ENCODE results near the gene MTMR3.
A peak's percentile ranks its signal among the peaks of the same experiment; 100 is the strongest.

MTMR3 gene

GRCh38 chr22:30026756-30027155 lies 143.8 kb downstream of the MTMR3 start:
- H3K4me3 Mint-ChIP-seq, result no peak overlapping the region
- H3K27ac Mint-ChIP-seq, result peak overlapping the region; percentile 26
- no peaks in the 10 kb centered on the region for H3K9me3 Mint-ChIP-seq
- DNase-seq (ENCODE audit: low spot score in 2 of 2) (no peak), ATAC-seq (no peak)
- H3K36me3 Mint-ChIP-seq, result peaks cover 55% of the 10 kb centered on the region
- H3K4me1 Mint-ChIP-seq, result peaks cover 14% of the 10 kb centered on the region

- no peaks in the 10 kb centered on the region for H3K9me3 Mint-ChIP-seq
- H3K27ac Mint-ChIP-seq, result peak overlapping the region; percentile 26
- peaks cover 14% of the 10 kb centered on the region for H3K4me1 Mint-ChIP-seq
- ATAC-seq (no peak), DNase-seq (ENCODE audit: low spot score in 2 of 2) (no peak)
- no peak overlapping the region for H3K4me3 Mint-ChIP-seq
- peaks cover 51% of the 10 kb centered on the region for H3K36me3 Mint-ChIP-seq
These were observed 144.2 kb downstream of the MTMR3 start for GRCh38 chr22:30027169-30027568.

GRCh38 chr22:30027791-30028190 lies 144.8 kb downstream of the MTMR3 start:
- DNase-seq (ENCODE audit: low spot score in 2 of 2) (no peak), ATAC-seq (no peak)
- Mint-ChIP-seq H3K4me1 (peaks cover 8% of the 10 kb centered on the region), H3K36me3 (peaks cover 47% of the 10 kb centered on the region), H3K9me3 (no peaks in the 10 kb centered on the region), H3K4me3 (no peak overlapping the region), H3K27ac (no peak overlapping the region)

- DNase-seq (ENCODE audit: low spot score in 2 of 2) (no peak), ATAC-seq (no peak)
- Mint-ChIP-seq H3K27ac (peak overlapping the region; percentile 30), H3K4me3 (no peak overlapping the region), H3K36me3 (peaks cover 42% of the 10 kb centered on the region), H3K4me1 (no peaks in the 10 kb centered on the region), H3K9me3 (no peaks in the 10 kb centered on the region)
These were observed 145.8 kb downstream of the MTMR3 start for GRCh38 chr22:30028731-30029130.

- ATAC-seq, result no peak
- no peak overlapping the region for H3K4me3 Mint-ChIP-seq
- H3K27ac Mint-ChIP-seq, result peak overlapping the region; percentile 30
- H3K36me3 Mint-ChIP-seq, result peaks cover 34% of the 10 kb centered on the region
- H3K9me3 Mint-ChIP-seq, result no peaks in the 10 kb centered on the region
- H3K4me1 Mint-ChIP-seq, result no peaks in the 10 kb centered on the region
- DNase-seq (ENCODE audit: low spot score in 2 of 2), result no peak
These were observed 146.5 kb downstream of the MTMR3 start for GRCh38 chr22:30029512-30029911.

- Mint-ChIP-seq H3K4me3 (no peak overlapping the region), H3K27ac (no peak overlapping the region), H3K9me3 (no peaks in the 10 kb centered on the region), H3K4me1 (no peaks in the 10 kb centered on the region), H3K36me3 (peaks cover 26% of the 10 kb centered on the region)
- no peak for DNase-seq (ENCODE audit: low spot score in 2 of 2)
- ATAC-seq, result no peak
These were observed 147.4 kb downstream of the MTMR3 start for GRCh38 chr22:30030329-30030728.

- Mint-ChIP-seq H3K27ac (no peak overlapping the region), H3K4me3 (no peak overlapping the region), H3K36me3 (peaks cover 16% of the 10 kb centered on the region), H3K9me3 (no peaks in the 10 kb centered on the region), H3K4me1 (no peaks in the 10 kb centered on the region)
- DNase-seq (ENCODE audit: low spot score in 2 of 2) (no peak), ATAC-seq (no peak)
These were observed 148.4 kb downstream of the MTMR3 start for GRCh38 chr22:30031328-30031727.

GRCh38 chr22:30031764-30032455 lies 148.9 kb downstream of the MTMR3 start:
- H3K4me3 Mint-ChIP-seq, result no peak overlapping the region
- H3K9me3 Mint-ChIP-seq, result no peaks in the 10 kb centered on the region
- no peaks in the 10 kb centered on the region for H3K4me1 Mint-ChIP-seq
- ATAC-seq (no peak), DNase-seq (ENCODE audit: low spot score in 2 of 2) (no peak)
- peak overlapping the region; percentile 27 for H3K27ac Mint-ChIP-seq
- peaks cover 12% of the 10 kb centered on the region for H3K36me3 Mint-ChIP-seq

- ATAC-seq (no peak), DNase-seq (ENCODE audit: low spot score in 2 of 2) (no peak)
- Mint-ChIP-seq H3K4me1 (no peaks in the 10 kb centered on the region), H3K27ac (peak overlapping the region; percentile 27), H3K36me3 (peaks cover 6% of the 10 kb centered on the region), H3K9me3 (no peaks in the 10 kb centered on the region), H3K4me3 (no peak overlapping the region)
These were observed 150.2 kb downstream of the MTMR3 start for GRCh38 chr22:30033137-30033536.

- no peak for ATAC-seq
- no peaks in the 10 kb centered on the region for H3K4me1 Mint-ChIP-seq
- H3K36me3 Mint-ChIP-seq, result peaks cover 6% of the 10 kb centered on the region
- H3K9me3 Mint-ChIP-seq, result no peaks in the 10 kb centered on the region
- DNase-seq (ENCODE audit: low spot score in 2 of 2), result no peak
- H3K4me3 Mint-ChIP-seq, result no peak overlapping the region
- H3K27ac Mint-ChIP-seq, result peak overlapping the region; percentile 65
These were observed 150.9 kb downstream of the MTMR3 start for GRCh38 chr22:30033901-30034300.

- Mint-ChIP-seq H3K36me3 (peaks cover 6% of the 10 kb centered on the region), H3K4me3 (no peak overlapping the region), H3K27ac (peak overlapping the region; percentile 48), H3K9me3 (no peaks in the 10 kb centered on the region), H3K4me1 (no peaks in the 10 kb centered on the region)
- DNase-seq (ENCODE audit: low spot score in 2 of 2) (no peak), ATAC-seq (no peak)
These were observed 153.7 kb downstream of the MTMR3 start for GRCh38 chr22:30036656-30037055.

- H3K36me3 Mint-ChIP-seq, result peaks cover under 1% of the 10 kb centered on the region
- H3K27ac Mint-ChIP-seq, result no peak overlapping the region
- H3K9me3 Mint-ChIP-seq, result no peaks in the 10 kb centered on the region
- no peaks in the 10 kb centered on the region for H3K4me1 Mint-ChIP-seq
- DNase-seq (ENCODE audit: low spot score in 2 of 2), result no peak
- no peak for ATAC-seq
- no peak overlapping the region for H3K4me3 Mint-ChIP-seq
These were observed 155.2 kb downstream of the MTMR3 start for GRCh38 chr22:30038219-30038618.

GRCh38 chr22:30040499-30041260 lies 157.7 kb downstream of the MTMR3 start:
- H3K36me3 Mint-ChIP-seq, result no peaks in the 10 kb centered on the region
- no peak overlapping the region for H3K4me3 Mint-ChIP-seq
- H3K4me1 Mint-ChIP-seq, result no peaks in the 10 kb centered on the region
- DNase-seq (ENCODE audit: low spot score in 2 of 2) (no peak), ATAC-seq (no peak)
- no peak overlapping the region for H3K27ac Mint-ChIP-seq
- H3K9me3 Mint-ChIP-seq, result no peaks in the 10 kb centered on the region

GRCh38 chr22:30041475-30041874 lies 158.5 kb downstream of the MTMR3 start:
- DNase-seq (ENCODE audit: low spot score in 2 of 2) (no peak), ATAC-seq (no peak)
- H3K4me3 Mint-ChIP-seq, result no peak overlapping the region
- no peaks in the 10 kb centered on the region for H3K9me3 Mint-ChIP-seq
- no peaks in the 10 kb centered on the region for H3K4me1 Mint-ChIP-seq
- H3K36me3 Mint-ChIP-seq, result no peaks in the 10 kb centered on the region
- no peak overlapping the region for H3K27ac Mint-ChIP-seq

- Mint-ChIP-seq H3K27ac (no peak overlapping the region), H3K9me3 (no peaks in the 10 kb centered on the region), H3K4me3 (no peak overlapping the region), H3K4me1 (no peaks in the 10 kb centered on the region), H3K36me3 (no peaks in the 10 kb centered on the region)
- ATAC-seq (no peak), DNase-seq (ENCODE audit: low spot score in 2 of 2) (no peak)
These were observed 158.9 kb downstream of the MTMR3 start for GRCh38 chr22:30041881-30042280.

GRCh38 chr22:30043161-30043560 lies 160.2 kb downstream of the MTMR3 start:
- DNase-seq (ENCODE audit: low spot score in 2 of 2), result no peak
- H3K9me3 Mint-ChIP-seq, result no peaks in the 10 kb centered on the region
- H3K4me1 Mint-ChIP-seq, result no peaks in the 10 kb centered on the region
- no peak overlapping the region for H3K27ac Mint-ChIP-seq
- no peak for ATAC-seq
- H3K4me3 Mint-ChIP-seq, result no peak overlapping the region
- no peaks in the 10 kb centered on the region for H3K36me3 Mint-ChIP-seq

All from stimulated activated effector memory CD8-positive, alpha-beta T cell treated with anti-CD3 and anti-CD28 coated beads, Interleukin-12 subunit alpha, Interleukin-12 subunit beta, amount 100 ng/mL, for 72 hours (primary cell).